Stomach (tissue), 9 donors: ENCODE measurements around the gene E2F8. TPM values are rescaled to one million over a fixed set of nuclear protein-coding genes. Genes with fewer than 3 reads are reported as not detected.
A peak's percentile ranks its signal among the peaks of the same experiment; 100 is the strongest.
"Not testable (repeated sequence)": the region's sequence is repeated elsewhere in the genome, so short reads cannot be mapped to it uniquely, and the experiment has no call there.

ENCODE experiments used
- DNase-seq, 2 donors: peaks; one replicate each; pipeline versions ENCODE4 v3.0.0 to v3.0.0-alpha.2; 2013 to 2019
- H3K27ac ChIP-seq, 5 donors: fragments of 200-600 bp in 4 of 5; sonication (generic) in 4 of 5; one replicate each; pipeline ENCODE4 v1.5.1; 2013 to 2019; ENCODE audit warnings: mild to moderate bottlenecking in 1 of 5, moderate library complexity in 1 of 5
- H3K27me3 ChIP-seq, 3 donors: fragments of 200-600 bp; sonication (generic); one replicate each; pipeline ENCODE4 v1.5.1; 2017 to 2019; ENCODE audit warnings: mixed run types in 1 of 3
- H3K36me3 ChIP-seq, 4 donors: fragments of 200-600 bp; sonication (generic); 1 replicate in 3 of 4; 2 replicates in 1 of 4; pipeline ENCODE4 v1.5.1; 2016 to 2019
- H3K4me1 ChIP-seq, 4 donors: fragments of 200-600 bp; sonication (generic); one replicate each; pipeline ENCODE4 v1.5.1; 2016 to 2019
- H3K4me3 ChIP-seq, 4 donors: fragments of 200-600 bp; sonication (generic) in 3 of 4; one replicate each; pipeline ENCODE4 v1.5.1; 2016 to 2019; ENCODE audit warnings: mild to moderate bottlenecking in 1 of 4
- H3K9me3 ChIP-seq, 4 donors: fragments of 200-600 bp; sonication (generic); one replicate each; pipeline ENCODE4 v1.5.1; 2016 to 2019
- EP300 ChIP-seq: sonication (generic); formaldehyde crosslinking; IDR thresholded peaks from one replicate; pipeline ENCODE4 v1.6.1; 2017; ENCODE audit warnings: antibody characterized with exemption
- POLR2A ChIP-seq, 4 donors: fragments of 450-650 bp; IDR thresholded peaks; one replicate each; pipeline ENCODE4 v1.6.1; 2016; ENCODE audit warnings: antibody characterized with exemption in 4 of 4, control low read depth in 2 of 4, mild to moderate bottlenecking in 1 of 4, moderate library complexity in 1 of 4
- POLR2AphosphoS5 ChIP-seq, 3 donors: sonication (generic); formaldehyde crosslinking; IDR thresholded peaks; one replicate each; pipeline ENCODE4 v1.6.1; 2016; ENCODE audit warnings: antibody characterized with exemption in 3 of 3
- WGBS, 5 donors: extraction: QIAGEN DNeasy Blood & Tissue Kit in 3 of 5; methylation state at CpG; one replicate each; pipeline versions ENCODE4 v1.1.5 to v1.1.7; 2013 to 2018; 5-methylcytosine and 5-hydroxymethylcytosine counted together
- intact Hi-C: fragments of 100-400 bp; cut with DNase I; formaldehyde crosslinking; loops from one replicate; pipeline ENCODE4 v1.15.1; 2023; ENCODE audit warnings: low total_unique reads
- polyA plus RNA-seq, 3 donors: library from polyadenylated mRNA; stranded (reverse); fragments of 200-250 nt; gene quantifications; one replicate each; pipeline ENCODE4 v1.2.3, GENCODE V29; 2013
- total RNA-seq, 5 donors: library from RNA; depleted of rRNA; stranded (reverse); fragments of >200 nt; gene quantifications; one replicate each; pipeline versions ENCODE4 v1.1.0 to v1.2.3, GENCODE V29; 2014 to 2016
- TF ChIP-seq, protein P1 (sequence below), 7 experiments: fragments of 450-650 bp in 4 of 7; fragments of 200-600 bp in 3 of 7; sonication (generic) in 3 of 7; IDR thresholded peaks; one replicate each; pipeline ENCODE4 v1.5.1; 2016 to 2019; ENCODE audit warnings: antibody characterized with exemption in 7 of 7, control low read depth in 2 of 7, mild to moderate bottlenecking in 1 of 7
- donor health status: healthy with polysubstance abuse.
- donor health status: Bipolar disorder and iron deficiency.
- donor health status: healthy.

The E2F8 gene
- total and polyA plus RNA-seq, 8 donors, result 0.89 to 13.0 (median 3.2) TPM

DNA sequence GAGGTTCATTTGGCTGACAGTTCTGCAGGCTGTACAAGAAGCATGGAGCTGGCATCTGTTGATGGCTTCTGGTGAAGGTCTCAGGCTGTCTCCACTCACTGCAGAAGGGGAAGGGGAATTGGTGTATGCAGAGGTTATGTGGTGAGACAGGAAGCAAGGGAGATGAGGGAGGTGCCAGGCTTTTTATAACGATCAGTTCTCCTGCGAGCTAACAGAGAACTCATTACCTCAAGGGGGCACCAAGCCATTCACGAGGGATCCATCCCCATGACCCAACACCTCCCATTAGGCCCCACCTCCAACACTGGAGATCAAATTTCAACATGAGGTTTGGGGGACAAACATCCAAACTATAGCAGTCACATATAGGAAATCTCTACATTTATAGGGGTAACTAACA lies 38.7 kb upstream of the E2F8 start:
- no peak overlapping the region for H3K27ac ChIP-seq
- no peaks in the 10 kb centered on the region for H3K27me3 ChIP-seq
- no peaks in the 10 kb centered on the region for H3K9me3 ChIP-seq
- WGBS, 5 donors, result 54 to 74% (median 65%) methylated on average over 3 of the region's 3 CpGs
- peaks cover 0 to 5% (median 2%) of the 10 kb centered on the region in 4 donors for H3K4me1 ChIP-seq
- no peak for DNase-seq
- no peaks in the 10 kb centered on the region for H3K36me3 ChIP-seq
- intact Hi-C loops, result no loop called here
- H3K4me3 ChIP-seq, result no peak overlapping the region
- TF ChIP-seq, protein P1, sequence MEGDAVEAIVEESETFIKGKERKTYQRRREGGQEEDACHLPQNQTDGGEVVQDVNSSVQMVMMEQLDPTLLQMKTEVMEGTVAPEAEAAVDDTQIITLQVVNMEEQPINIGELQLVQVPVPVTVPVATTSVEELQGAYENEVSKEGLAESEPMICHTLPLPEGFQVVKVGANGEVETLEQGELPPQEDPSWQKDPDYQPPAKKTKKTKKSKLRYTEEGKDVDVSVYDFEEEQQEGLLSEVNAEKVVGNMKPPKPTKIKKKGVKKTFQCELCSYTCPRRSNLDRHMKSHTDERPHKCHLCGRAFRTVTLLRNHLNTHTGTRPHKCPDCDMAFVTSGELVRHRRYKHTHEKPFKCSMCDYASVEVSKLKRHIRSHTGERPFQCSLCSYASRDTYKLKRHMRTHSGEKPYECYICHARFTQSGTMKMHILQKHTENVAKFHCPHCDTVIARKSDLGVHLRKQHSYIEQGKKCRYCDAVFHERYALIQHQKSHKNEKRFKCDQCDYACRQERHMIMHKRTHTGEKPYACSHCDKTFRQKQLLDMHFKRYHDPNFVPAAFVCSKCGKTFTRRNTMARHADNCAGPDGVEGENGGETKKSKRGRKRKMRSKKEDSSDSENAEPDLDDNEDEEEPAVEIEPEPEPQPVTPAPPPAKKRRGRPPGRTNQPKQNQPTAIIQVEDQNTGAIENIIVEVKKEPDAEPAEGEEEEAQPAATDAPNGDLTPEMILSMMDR (IDR thresholded peaks at IDR 0.05), result no peak
- TF ChIP-seq EP300 (no peak), POLR2A (IDR thresholded peaks at IDR 0.05) (no peak), POLR2AphosphoS5 (IDR thresholded peaks at IDR 0.05) (no peak)

GRCh38 chr11:19276859-19277808 lies 36.4 kb upstream of the E2F8 start:
- DNase-seq, result peak; percentile 40 to 55
- H3K36me3 ChIP-seq, result no peaks in the 10 kb centered on the region

DNA sequence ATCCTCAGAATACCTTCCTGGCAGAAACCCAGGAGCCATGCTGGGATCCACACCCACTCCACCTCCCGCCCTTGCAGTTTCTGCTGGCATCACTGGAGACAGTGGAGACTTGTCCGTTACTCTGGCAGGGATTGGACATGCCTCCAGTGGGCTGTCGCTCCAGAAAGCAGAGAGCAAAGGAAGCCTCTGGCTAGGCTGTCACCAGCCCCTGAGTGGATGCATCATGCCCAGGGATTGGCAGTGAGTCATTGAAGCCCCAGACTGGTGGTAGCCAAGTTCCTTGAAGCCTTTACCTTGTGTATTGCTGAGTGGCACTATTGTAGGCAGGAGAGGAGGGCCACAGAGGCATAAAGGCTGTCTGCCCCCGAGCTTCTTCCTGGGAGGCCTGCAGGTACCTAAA lies 34.8 kb upstream of the E2F8 start:
- Histone ChIP-seq H3K27ac (no peak overlapping the region), H3K4me1 (peaks cover 0 to 5% (median 0%) of the 10 kb centered on the region in 4 donors), H3K27me3 (no peaks in the 10 kb centered on the region), H3K4me3 (no peak overlapping the region), H3K36me3 (no peaks in the 10 kb centered on the region), H3K9me3 (no peaks in the 10 kb centered on the region)
- intact Hi-C loops, result no loop called here
- 72 to 90% (median 85%) methylated on average over 3 to 4 of the region's 4 CpGs for WGBS, 5 donors
- no peak for DNase-seq
- TF ChIP-seq POLR2A (IDR thresholded peaks at IDR 0.05) (no peak), POLR2AphosphoS5 (IDR thresholded peaks at IDR 0.05) (no peak), EP300 (no peak)
- TF ChIP-seq, protein P1 (IDR thresholded peaks at IDR 0.05), result no peak

More at GRCh38 chr11:19276859-19277808, 36.4 kb upstream of the E2F8 start:
- Histone ChIP-seq H3K4me1 (peaks cover 0 to 5% (median 2%) of the 10 kb centered on the region in 4 donors), H3K27me3 (no peaks in the 10 kb centered on the region), H3K4me3 (no peak overlapping the region), H3K27ac (peak overlapping the region in 1 of 5 donors; percentile 10), H3K9me3 (no peaks in the 10 kb centered on the region)
- intact Hi-C loops, result no loop called here
- TF ChIP-seq EP300 (no peak), POLR2AphosphoS5 (IDR thresholded peaks at IDR 0.05) (no peak), POLR2A (IDR thresholded peaks at IDR 0.05) (no peak)
- TF ChIP-seq, protein P1 (IDR thresholded peaks at IDR 0.05), result no peak
- 77 to 89% (median 83%) methylated on average over 8 of the region's 8 CpGs for WGBS, 5 donors

DNA sequence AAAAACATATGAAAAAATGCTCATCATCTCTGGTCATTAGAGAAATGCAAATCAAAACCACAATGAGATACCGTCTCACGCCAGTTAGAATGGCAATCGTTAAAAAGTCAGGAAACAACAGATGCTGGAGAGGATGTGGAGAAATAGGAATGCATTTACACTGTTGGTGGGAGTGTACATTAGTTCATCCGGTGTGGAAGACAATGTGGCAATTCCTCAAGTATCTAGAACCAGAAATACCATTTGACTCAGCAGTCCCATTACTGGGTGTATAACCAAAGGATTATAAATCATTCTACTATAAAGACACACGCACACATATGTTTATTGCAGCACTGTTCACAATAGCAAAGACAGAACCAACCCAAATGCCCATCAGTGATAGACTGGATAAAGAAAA lies 32.5 kb upstream of the E2F8 start:
- intact Hi-C loops, result not testable (repeated sequence)
- peaks cover 0 to 12% (median 0%) of the 10 kb centered on the region in 3 donors for H3K27me3 ChIP-seq
- WGBS, 5 donors, result 83 to 94% (median 88%) methylated on average over 5 of the region's 5 CpGs

GRCh38 chr11:19268909-19269308 lies 28.2 kb upstream of the E2F8 start:
- no peak for TF ChIP-seq EP300
- no peak for TF ChIP-seq POLR2A (IDR thresholded peaks at IDR 0.05)
- no peak for TF ChIP-seq POLR2AphosphoS5 (IDR thresholded peaks at IDR 0.05)
- TF ChIP-seq, protein P1 (IDR thresholded peaks at IDR 0.05), result no peak
- Histone ChIP-seq H3K27ac (no peak overlapping the region), H3K4me1 (no peaks in the 10 kb centered on the region), H3K9me3 (no peaks in the 10 kb centered on the region), H3K36me3 (no peaks in the 10 kb centered on the region), H3K4me3 (no peak overlapping the region), H3K27me3 (peaks cover 0 to 17% (median 0%) of the 10 kb centered on the region in 3 donors)
- 79 to 96% (median 85%) methylated on average over 1 of the region's 1 CpG for WGBS, 5 donors
- intact Hi-C loops, result no loop called here
- no peak for DNase-seq

More for the DNA sequence above, 32.5 kb upstream of the E2F8 start:
- H3K4me3 ChIP-seq, DNase-seq, H3K9me3 ChIP-seq, H3K36me3 ChIP-seq, H3K27ac ChIP-seq, H3K4me1 ChIP-seq: not testable (repeated sequence)
